ENCODE measurements around the gene SIAE. TPM values are rescaled to one million over a fixed set of nuclear protein-coding genes. Genes with fewer than 3 reads are reported as not detected.

SIAE gene
- total RNA-seq, 1 donor from 2014 or later, result 8.4 TPM

Other genes with a start within 250 kb of the SIAE start
- gene OR8B4, start 248.9 kb downstream of the SIAE start, total RNA-seq (ENCODE audit: insufficient read depth, low replicate concordance), result not detected
- 4.6 TPM for gene OR8B8, start 228.0 kb downstream of the SIAE start, total RNA-seq (ENCODE audit: insufficient read depth, low replicate concordance)
- not detected for gene OR8B12, start 130.1 kb downstream of the SIAE start, total RNA-seq (ENCODE audit: insufficient read depth, low replicate concordance)
- 7.0 TPM for gene OR8A1, start 103.7 kb downstream of the SIAE start, total RNA-seq (ENCODE audit: insufficient read depth, low replicate concordance)
- not detected for gene PANX3, start 62.3 kb downstream of the SIAE start, total RNA-seq (ENCODE audit: insufficient read depth, low replicate concordance)
- gene TBRG1, start 50.9 kb downstream of the SIAE start, total RNA-seq (ENCODE audit: insufficient read depth, low replicate concordance), result 24.3 TPM
- gene SPA17, start 165 bp upstream of the SIAE start, total RNA-seq (ENCODE audit: insufficient read depth, low replicate concordance), result 8.9 TPM
- not detected for gene NRGN, start 66.2 kb upstream of the SIAE start, total RNA-seq (ENCODE audit: insufficient read depth, low replicate concordance)
- gene VSIG2, start 78.5 kb upstream of the SIAE start, total RNA-seq (ENCODE audit: insufficient read depth, low replicate concordance), result not detected
- 9.4 TPM for gene ESAM, start 88.6 kb upstream of the SIAE start, total RNA-seq (ENCODE audit: insufficient read depth, low replicate concordance)
- 43.8 TPM for gene MSANTD2, start 126.7 kb upstream of the SIAE start, total RNA-seq (ENCODE audit: insufficient read depth, low replicate concordance)
- 17.3 TPM for gene ROBO3, start 191.7 kb upstream of the SIAE start, total RNA-seq (ENCODE audit: insufficient read depth, low replicate concordance)
- gene ROBO4, start 224.1 kb upstream of the SIAE start, total RNA-seq (ENCODE audit: insufficient read depth, low replicate concordance), result 13.0 TPM
- not detected for gene HEPN1, start 245.5 kb upstream of the SIAE start, total RNA-seq (ENCODE audit: insufficient read depth, low replicate concordance)

Measured in umbilical cord (tissue), 1 donor.